SJCRH30 (cell line): ENCODE measurements around the gene ISCU. TPM values are rescaled to one million over a fixed set of nuclear protein-coding genes. Genes with fewer than 3 reads are reported as not detected.
"Not testable (repeated sequence)": the region's sequence is repeated elsewhere in the genome, so short reads cannot be mapped to it uniquely, and the experiment has no call there.

Experiments
- DNase-seq, 2 experiments: peaks; one replicate each; pipeline ENCODE4 v3.0.0-alpha.2; 2015 to 2020
- H3K27ac ChIP-seq: fragments of 250-450 bp; sonication (Bioruptor Pico); 2 replicates; pipeline ENCODE4 v1.5.1; 2020; ENCODE audit warnings: mild to moderate bottlenecking, moderate library complexity
- H3K27me3 ChIP-seq: fragments of 250-450 bp; sonication (Bioruptor Pico); 2 replicates; pipeline ENCODE4 v1.5.1; 2020; ENCODE audit warnings: mild to moderate bottlenecking, moderate library complexity
- H3K36me3 ChIP-seq: fragments of 250-450 bp; sonication (Bioruptor Pico); 2 replicates; pipeline ENCODE4 v1.5.1; 2020; ENCODE audit warnings: mild to moderate bottlenecking, moderate library complexity
- H3K4me1 ChIP-seq: fragments of 250-450 bp; sonication (Bioruptor Pico); 2 replicates; pipeline ENCODE4 v1.5.1; 2020; ENCODE audit warnings: mild to moderate bottlenecking, moderate library complexity
- H3K4me3 ChIP-seq: fragments of 250-450 bp; sonication (Bioruptor Pico); 2 replicates; pipeline ENCODE4 v1.5.1; 2020; ENCODE audit warnings: mild to moderate bottlenecking, moderate library complexity
- H3K9me3 ChIP-seq: fragments of 250-450 bp; sonication (Bioruptor Pico); replicated peaks from 2 replicates; pipeline ENCODE4 v1.5.1; 2020; ENCODE audit warnings: mild to moderate bottlenecking, moderate library complexity
- total RNA-seq: library from RNA; depleted of rRNA; stranded (reverse); fragments of >200 nt; shearing (Covaris generic); gene quantifications from 2 replicates; pipeline ENCODE4 v1.2.3, GENCODE V29; 2014; rRNA removed

ISCU gene
- total RNA-seq, 1 experiment from 2014 or later: 70.1 TPM

- H3K36me3 ChIP-seq: no peaks in the 10 kb centered on the region
- H3K4me1 ChIP-seq: peaks cover 18% of the 10 kb centered on the region
- DNase-seq: no peak
- H3K4me3 ChIP-seq: no peak overlapping the region
- H3K9me3 ChIP-seq: peaks cover 4% of the 10 kb centered on the region; the same call in 1 of the 2 replicates
- no peaks in the 10 kb centered on the region for H3K27me3 ChIP-seq
- no peak overlapping the region for H3K27ac ChIP-seq
These were observed 54.8 kb downstream of the ISCU start for GRCh38 chr12:108616941-108617858.

GRCh38 chr12:108618079-108618952, 55.9 kb downstream of the ISCU start:
- peak; percentile 83 to 93 for DNase-seq

GRCh38 chr12:108618953-108619274, 56.5 kb downstream of the ISCU start:
- not testable (repeated sequence) for H3K9me3 ChIP-seq, H3K27ac ChIP-seq, H3K27me3 ChIP-seq, H3K4me3 ChIP-seq, DNase-seq, H3K36me3 ChIP-seq, H3K4me1 ChIP-seq

More at GRCh38 chr12:108618079-108618952, 55.9 kb downstream of the ISCU start:
- Histone ChIP-seq H3K4me1 (peaks cover 9% of the 10 kb centered on the region), H3K9me3 (peaks cover 4% of the 10 kb centered on the region; the same call in 1 of the 2 replicates), H3K36me3 (no peaks in the 10 kb centered on the region), H3K27ac (no peak overlapping the region), H3K27me3 (no peaks in the 10 kb centered on the region), H3K4me3 (no peak overlapping the region)

Other genes with a start within 250 kb of the ISCU start
- gene CMKLR1, start 223.3 kb upstream of the ISCU start, total RNA-seq: 0.04 TPM in 1 of 2 replicates, not detected in the other
- gene FICD, start 47.3 kb upstream of the ISCU start, total RNA-seq: 2.4 and 2.9 TPM in 2 replicates
- gene SART3, start 1.4 kb upstream of the ISCU start, total RNA-seq: 101 and 104 TPM in 2 replicates
- gene TMEM119, start 35.5 kb downstream of the ISCU start, total RNA-seq: 19.1 TPM in 2 replicates
- gene SELPLG, start 71.3 kb downstream of the ISCU start, total RNA-seq: 0.15 and 0.32 TPM in 2 replicates
- 95.7 and 113 TPM in 2 replicates for gene CORO1C, start 168.9 kb downstream of the ISCU start, total RNA-seq